ENCODE data around the gene CBY2.

The CBY2 gene

GRCh38 chr13:45702869-45703391 lies 810 bp downstream of the CBY2 start:
- Histone ChIP-seq H3K9me3 (ENCODE audit: control insufficient read depth, insufficient read depth, low read length) (no peaks in the 10 kb centered on the region), H3K9me2 (replicated peaks; ENCODE audit: control insufficient read depth, low read length) (no peaks in the 10 kb centered on the region), H3K4me1 (ENCODE audit: control insufficient read depth, low read length) (no peaks in the 10 kb centered on the region), H3K4me3 (ENCODE audit: low read length) (no peak overlapping the region), H3K27ac (ENCODE audit: low read depth, low read length) (no peak overlapping the region), H3K4me2 (ENCODE audit: low read length) (no peak overlapping the region), H3F3A (ENCODE audit: control insufficient read depth, insufficient read depth) (no peaks in the 10 kb centered on the region), H3K27me3 (ENCODE audit: control insufficient read depth, low read length) (peaks cover 12% of the 10 kb centered on the region; the same call in 1 of the 2 replicates), H3K36me3 (ENCODE audit: control insufficient read depth, low read length) (no peaks in the 10 kb centered on the region), H4K20me1 (ENCODE audit: control insufficient read depth, insufficient read depth, low read depth, low read length) (no peaks in the 10 kb centered on the region), H3K79me2 (ENCODE audit: control insufficient read depth, low read length) (no peaks in the 10 kb centered on the region)
- TF ChIP-seq CTCF (IDR thresholded peaks at IDR 0.05; ENCODE audit: low read depth, low read length, poor library complexity, severe bottlenecking) = no peak
- TF ChIP-seq EZH2phosphoT487 (IDR thresholded peaks at IDR 0.05; ENCODE audit: borderline replicate concordance, low read length) = no peak

- peaks cover 10% of the 10 kb centered on the region; the same call in 1 of the 2 replicates for H3K27me3 ChIP-seq (ENCODE audit: control insufficient read depth, low read length)
- H3K4me2 ChIP-seq (ENCODE audit: low read length) = no peak overlapping the region
- H3K4me1 ChIP-seq (ENCODE audit: control insufficient read depth, low read length) = no peaks in the 10 kb centered on the region
- H3K4me3 ChIP-seq (ENCODE audit: low read length) = no peak overlapping the region
- H3K79me2 ChIP-seq (ENCODE audit: control insufficient read depth, low read length) = no peaks in the 10 kb centered on the region
- no peaks in the 10 kb centered on the region for H3K9me3 ChIP-seq (ENCODE audit: control insufficient read depth, insufficient read depth, low read length)
- H3K27ac ChIP-seq (ENCODE audit: low read depth, low read length) = no peak overlapping the region
- no peaks in the 10 kb centered on the region for H3K9me2 ChIP-seq (replicated peaks; ENCODE audit: control insufficient read depth, low read length)
- TF ChIP-seq EZH2phosphoT487 (IDR thresholded peaks at IDR 0.05; ENCODE audit: borderline replicate concordance, low read length) (no peak), CTCF (IDR thresholded peaks at IDR 0.05; ENCODE audit: low read depth, low read length, poor library complexity, severe bottlenecking) (no peak)
- no peaks in the 10 kb centered on the region for H3K36me3 ChIP-seq (ENCODE audit: control insufficient read depth, low read length)
- H3F3A ChIP-seq (ENCODE audit: control insufficient read depth, insufficient read depth) = no peaks in the 10 kb centered on the region
- no peaks in the 10 kb centered on the region for H4K20me1 ChIP-seq (ENCODE audit: control insufficient read depth, insufficient read depth, low read depth, low read length)
These were observed 2.2 kb downstream of the CBY2 start for GRCh38 chr13:45704211-45704739.

GRCh38 chr13:45704854-45705695 lies 3.0 kb downstream of the CBY2 start:
- no peaks in the 10 kb centered on the region for H3K79me2 ChIP-seq (ENCODE audit: control insufficient read depth, low read length)
- no peaks in the 10 kb centered on the region for H4K20me1 ChIP-seq (ENCODE audit: control insufficient read depth, insufficient read depth, low read depth, low read length)
- H3F3A ChIP-seq (ENCODE audit: control insufficient read depth, insufficient read depth) = no peaks in the 10 kb centered on the region
- H3K4me3 ChIP-seq (ENCODE audit: low read length) = no peak overlapping the region
- no peaks in the 10 kb centered on the region for H3K9me3 ChIP-seq (ENCODE audit: control insufficient read depth, insufficient read depth, low read length)
- H3K4me2 ChIP-seq (ENCODE audit: low read length) = no peak overlapping the region
- H3K27ac ChIP-seq (ENCODE audit: low read depth, low read length) = no peak overlapping the region
- H3K4me1 ChIP-seq (ENCODE audit: control insufficient read depth, low read length) = no peaks in the 10 kb centered on the region
- H3K36me3 ChIP-seq (ENCODE audit: control insufficient read depth, low read length) = no peaks in the 10 kb centered on the region
- TF ChIP-seq EZH2phosphoT487 (IDR thresholded peaks at IDR 0.05; ENCODE audit: borderline replicate concordance, low read length) (no peak), CTCF (IDR thresholded peaks at IDR 0.05; ENCODE audit: low read depth, low read length, poor library complexity, severe bottlenecking) (no peak)
- H3K9me2 ChIP-seq (replicated peaks; ENCODE audit: control insufficient read depth, low read length) = no peaks in the 10 kb centered on the region
- H3K27me3 ChIP-seq (ENCODE audit: control insufficient read depth, low read length) = peaks cover 10% of the 10 kb centered on the region; the same call in 1 of the 2 replicates

All from DOHH2 (cell line).